SK-N-SH treated with all-trans-retinoic acid at 6 μM for 48 hours (cell line): ENCODE data around the gene ITGB3BP.

Source experiments
- CREB5 ChIP-seq: fragments of 250-450 bp; sonication (Bioruptor Pico); IDR thresholded peaks from 2 replicates; pipeline ENCODE4 v1.5.1; 2020; ENCODE audit warnings: low read depth, mild to moderate bottlenecking, moderate library complexity
- CSDC2 ChIP-seq: fragments of 250-450 bp; sonication (Bioruptor Pico); IDR thresholded peaks from 2 replicates; pipeline ENCODE4 v1.5.0; 2020; ENCODE audit warnings: mild to moderate bottlenecking, moderate library complexity
- RARB ChIP-seq: fragments of 250-450 bp; sonication (Bioruptor Pico); IDR thresholded peaks from 2 replicates; pipeline ENCODE4 v1.8.0; 2021; ENCODE audit warnings: mild to moderate bottlenecking, moderate library complexity
- ZFP3 ChIP-seq: fragments of 250-450 bp; sonication (Bioruptor Pico); IDR thresholded peaks from 2 replicates; pipeline ENCODE4 v1.5.0; 2020; ENCODE audit warnings: mild to moderate bottlenecking, moderate library complexity
- ZNF565 ChIP-seq: fragments of 450-650 bp; formaldehyde crosslinking; conservative IDR thresholded peaks from 2 replicates; pipeline ENCODE4 v1.5.0; 2020; ENCODE audit warnings: low read depth, mild to moderate bottlenecking, moderate library complexity
- ZNF8 ChIP-seq: fragments of 450-650 bp; formaldehyde crosslinking; IDR thresholded peaks from 2 replicates; pipeline ENCODE4 v1.5.0; 2020; ENCODE audit warnings: mild to moderate bottlenecking, moderate library complexity
- TF ChIP-seq, protein P1 (sequence below): fragments of 250-450 bp; sonication (Bioruptor Pico); IDR thresholded peaks from 2 replicates; pipeline ENCODE4 v1.5.1; 2021; ENCODE audit warnings: mild to moderate bottlenecking, moderate library complexity

- TF ChIP-seq CSDC2 (no peak), CREB5 (no peak), RARB (CRISPR knock-in tag) (no peak), ZNF565 (CRISPR knock-in tag) (no peak), ZFP3 (CRISPR knock-in tag) (no peak), ZNF8 (CRISPR knock-in tag) (no peak)
- TF ChIP-seq, protein P1, sequence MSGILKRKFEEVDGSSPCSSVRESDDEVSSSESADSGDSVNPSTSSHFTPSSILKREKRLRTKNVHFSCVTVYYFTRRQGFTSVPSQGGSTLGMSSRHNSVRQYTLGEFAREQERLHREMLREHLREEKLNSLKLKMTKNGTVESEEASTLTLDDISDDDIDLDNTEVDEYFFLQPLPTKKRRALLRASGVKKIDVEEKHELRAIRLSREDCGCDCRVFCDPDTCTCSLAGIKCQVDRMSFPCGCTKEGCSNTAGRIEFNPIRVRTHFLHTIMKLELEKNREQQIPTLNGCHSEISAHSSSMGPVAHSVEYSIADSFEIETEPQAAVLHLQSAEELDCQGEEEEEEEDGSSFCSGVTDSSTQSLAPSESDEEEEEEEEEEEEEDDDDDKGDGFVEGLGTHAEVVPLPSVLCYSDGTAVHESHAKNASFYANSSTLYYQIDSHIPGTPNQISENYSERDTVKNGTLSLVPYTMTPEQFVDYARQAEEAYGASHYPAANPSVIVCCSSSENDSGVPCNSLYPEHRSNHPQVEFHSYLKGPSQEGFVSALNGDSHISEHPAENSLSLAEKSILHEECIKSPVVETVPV: no peak
Measured at GRCh38 chr1:63414691-63415365, 108.2 kb downstream of the ITGB3BP start.
